ENCODE results near the gene PALM. TPM values are rescaled to one million over a fixed set of nuclear protein-coding genes. Genes with fewer than 3 reads are reported as not detected.
"Not testable (repeated sequence)": the region's sequence is repeated elsewhere in the genome, so short reads cannot be mapped to it uniquely, and the experiment has no call there.

PALM gene
- total RNA-seq, result not detected

- H3K4me3 Mint-ChIP-seq, result no peak within 1 kb of the TSS
- ChIA-PET POLR2A (no interaction called here), CTCF (no interaction called here)
- H3K36me3 Mint-ChIP-seq (ENCODE audit: low read depth), result no peaks in the 10 kb centered on the region
- H3K27me3 Mint-ChIP-seq, result peaks cover 25% of the 10 kb centered on the region
- no peaks in the 10 kb centered on the region for H3K9me3 Mint-ChIP-seq
- H3K4me1 Mint-ChIP-seq, result peaks cover 8% of the 10 kb centered on the region
- H3K27ac Mint-ChIP-seq, result no peak within 1 kb of the TSS
- no peak for DNase-seq
Observed at GRCh38 chr19:708154-709143, at the start of gene PALM. Gene PALM (plus strand): TSS chr19:708935. CDS start chr19:709147, 212 bp downstream.

GRCh38 chr19:660793-661426, 47.8 kb upstream of the PALM start:
- DNase-seq, result no peak
- peaks cover 58% of the 10 kb centered on the region for H3K4me1 Mint-ChIP-seq
- peak overlapping the region; percentile 99 for H3K4me3 Mint-ChIP-seq
- H3K27ac Mint-ChIP-seq, result peak overlapping the region; percentile 98
- CTCF ChIA-PET, result interaction anchor here (0.9 to 1.6 kb wide), 4 partner anchors 8 to 77 kb away, joined by 3 to 5 read pairs (median 3); no protein-coding TSS in a partner anchor
- POLR2A ChIA-PET, result interaction anchor here (0.6 to 2.8 kb wide), 18 partner anchors 14 to 748 kb away, joined by 3 to 18 read pairs (median 3); partner anchors contain the start of genes BSG, CDC34, POLRMT and PTBP1
- peaks cover 28% of the 10 kb centered on the region for H3K36me3 Mint-ChIP-seq (ENCODE audit: low read depth)
- H3K9me3 Mint-ChIP-seq, result no peaks in the 10 kb centered on the region
- no peaks in the 10 kb centered on the region for H3K27me3 Mint-ChIP-seq

GRCh38 chr19:661427-662196, 47.1 kb upstream of the PALM start:
- ChIA-PET POLR2A (interaction anchor here (0.6 to 2.8 kb wide), 14 partner anchors 17 to 747 kb away, joined by 3 to 18 read pairs (median 3); partner anchors contain the start of genes BSG and POLRMT), CTCF (interaction anchor here (1.1 to 1.6 kb wide), 3 partner anchors 29 to 77 kb away, joined by 3 to 5 read pairs (median 3); no protein-coding TSS in a partner anchor)
- H3K27ac Mint-ChIP-seq, result peak overlapping the region; percentile 98
- peak overlapping the region; percentile 99 for H3K4me3 Mint-ChIP-seq
- peaks cover 22% of the 10 kb centered on the region for H3K36me3 Mint-ChIP-seq (ENCODE audit: low read depth)
- peaks cover 53% of the 10 kb centered on the region for H3K4me1 Mint-ChIP-seq
- peak; percentile 80 for DNase-seq
- no peaks in the 10 kb centered on the region for H3K27me3 Mint-ChIP-seq
- no peaks in the 10 kb centered on the region for H3K9me3 Mint-ChIP-seq

GRCh38 chr19:662207-662961, 46.4 kb upstream of the PALM start:
- Mint-ChIP-seq H3K4me3 (peak overlapping the region; percentile 99), H3K9me3 (no peaks in the 10 kb centered on the region), H3K4me1 (peaks cover 49% of the 10 kb centered on the region), H3K27ac (peak overlapping the region; percentile 98), H3K27me3 (no peaks in the 10 kb centered on the region), H3K36me3 (ENCODE audit: low read depth) (peaks cover 22% of the 10 kb centered on the region)
- CTCF ChIA-PET, result interaction anchor here (0.9 to 1.4 kb wide), 4 partner anchors 17 to 72 kb away, joined by 3 to 8 read pairs (median 4); no protein-coding TSS in a partner anchor
- POLR2A ChIA-PET, result interaction anchor here (1.0 to 2.4 kb wide), 8 partner anchors 13 to 156 kb away, joined by 3 to 18 read pairs (median 8); partner anchors contain the start of genes FSTL3 and POLRMT
- DNase-seq, result peak; percentile 80

GRCh38 chr19:662962-663681, 45.6 kb upstream of the PALM start, which contains the start of gene RNF126:
Gene RNF126 (minus strand): TSS chr19:663214. CDS start chr19:663121, 93 bp downstream.
- CTCF ChIA-PET, result interaction anchor here (0.9 to 1.4 kb wide), 4 partner anchors 16 to 71 kb away, joined by 3 to 8 read pairs (median 4); no protein-coding TSS in a partner anchor
- peak; percentile 95 for DNase-seq
- Mint-ChIP-seq H3K9me3 (no peaks in the 10 kb centered on the region), H3K4me3 (peak within 1 kb of the TSS; percentile 99), H3K27ac (peak within 1 kb of the TSS; percentile 98), H3K4me1 (peaks cover 46% of the 10 kb centered on the region), H3K36me3 (ENCODE audit: low read depth) (peaks cover 18% of the 10 kb centered on the region), H3K27me3 (peaks cover 2% of the 10 kb centered on the region)
- POLR2A ChIA-PET, result interaction anchor here (0.6 to 1.5 kb wide), 14 partner anchors 13 to 230 kb away, joined by 3 to 11 read pairs (median 4); partner anchors contain the start of genes BSG, FSTL3, POLRMT and PTBP1

- Mint-ChIP-seq H3K36me3 (ENCODE audit: low read depth) (peaks cover 18% of the 10 kb centered on the region), H3K27ac (peak overlapping the region; percentile 78), H3K9me3 (no peaks in the 10 kb centered on the region), H3K4me3 (peak overlapping the region; percentile 65), H3K4me1 (peaks cover 41% of the 10 kb centered on the region), H3K27me3 (peaks cover 4% of the 10 kb centered on the region)
- DNase-seq, result no peak
- ChIA-PET CTCF (interaction anchor here (1.0 to 1.4 kb wide), 3 partner anchors 17 to 71 kb away, joined by 3 to 8 read pairs (median 6); no protein-coding TSS in a partner anchor), POLR2A (interaction anchor here (0.6 to 1.5 kb wide), 14 partner anchors 12 to 230 kb away, joined by 3 to 11 read pairs (median 4); partner anchors contain the start of genes BSG, FSTL3, POLRMT and PTBP1)
Observed at GRCh38 chr19:663682-664117, 45.0 kb upstream of the PALM start.

GRCh38 chr19:664913-665443, 43.8 kb upstream of the PALM start:
- CTCF ChIA-PET, result interaction anchor here (0.7 to 1.0 kb wide), 2 partner anchors 10 to 69 kb away, joined by 3 to 7 read pairs; no protein-coding TSS in a partner anchor
- peak; percentile 79 for DNase-seq
- POLR2A ChIA-PET, result no interaction called here
- Mint-ChIP-seq H3K4me3 (peak overlapping the region; percentile 32), H3K9me3 (no peaks in the 10 kb centered on the region), H3K27ac (peak overlapping the region; percentile 58), H3K36me3 (ENCODE audit: low read depth) (peaks cover 15% of the 10 kb centered on the region), H3K27me3 (peaks cover 8% of the 10 kb centered on the region), H3K4me1 (peaks cover 31% of the 10 kb centered on the region)

GRCh38 chr19:666985-667573, 41.7 kb upstream of the PALM start:
- DNase-seq; H3K27ac Mint-ChIP-seq; H3K36me3 Mint-ChIP-seq (ENCODE audit: low read depth); H3K9me3 Mint-ChIP-seq; POLR2A ChIA-PET; H3K4me3 Mint-ChIP-seq; CTCF ChIA-PET: not testable (repeated sequence)
- Mint-ChIP-seq H3K27me3 (peaks cover 11% of the 10 kb centered on the region), H3K4me1 (peaks cover 17% of the 10 kb centered on the region)

GRCh38 chr19:668675-669434, 39.9 kb upstream of the PALM start:
- not testable (repeated sequence) for H3K4me3 Mint-ChIP-seq; H3K36me3 Mint-ChIP-seq (ENCODE audit: low read depth); DNase-seq; H3K27ac Mint-ChIP-seq; H3K9me3 Mint-ChIP-seq
- ChIA-PET CTCF (interaction anchor here (1.6 kb wide), 1 partner anchor 9 kb away, joined by 3 read pairs; no protein-coding TSS in a partner anchor), POLR2A (interaction anchor here (0.7 to 1.3 kb wide), 3 partner anchors 8 to 293 kb away, joined by 3 read pairs; partner anchors contain the start of gene FSTL3)
- H3K27me3 Mint-ChIP-seq, result peaks cover 15% of the 10 kb centered on the region
- H3K4me1 Mint-ChIP-seq, result peaks cover 11% of the 10 kb centered on the region

GRCh38 chr19:670609-671075, 38.1 kb upstream of the PALM start:
- Mint-ChIP-seq H3K4me1 (peaks cover 3% of the 10 kb centered on the region), H3K27ac (no peak overlapping the region), H3K27me3 (peaks cover 21% of the 10 kb centered on the region), H3K9me3 (no peaks in the 10 kb centered on the region), H3K4me3 (no peak overlapping the region), H3K36me3 (ENCODE audit: low read depth) (no peaks in the 10 kb centered on the region)
- no peak for DNase-seq
- ChIA-PET CTCF (interaction anchor here (1.3 kb wide), 1 partner anchor 86 kb away, joined by 3 read pairs; no protein-coding TSS in a partner anchor), POLR2A (no interaction called here)

Data from activated CD4-positive, alpha-beta memory T cell treated with anti-CD3 and anti-CD28 coated beads, Interleukin-2, amount 10 ng/mL, durations not matched to agents 7 days and 5 days (primary cell).